ENCODE results near the gene COL28A1. TPM values are rescaled to one million over a fixed set of nuclear protein-coding genes. Genes with fewer than 3 reads are reported as not detected.

Gene COL28A1
- total RNA-seq: under 1 TPM in 1 of 2 donors, not detected in 1; 0.10 TPM
- 0 to 0.23 reads per million in 2 donors for total RNA-seq

- no peak for ATAC-seq
- H3K4me1 Mint-ChIP-seq: peaks cover 2% of the 10 kb centered on the region
- DNase-seq: no peak
- no peak within 1 kb of the TSS for H3K27ac Mint-ChIP-seq
- peaks cover 48% of the 10 kb centered on the region for H3K27me3 Mint-ChIP-seq
- no peak within 1 kb of the TSS for H3K4me3 Mint-ChIP-seq
- no peaks in the 10 kb centered on the region for H3K36me3 Mint-ChIP-seq (ENCODE audit: low read depth)
- no peaks in the 10 kb centered on the region for H3K9me3 ChIP-seq (ENCODE audit: control insufficient read depth, low read length, poor library complexity, severe bottlenecking)
These were observed at the start of gene COL28A1 for GRCh38 chr7:7535691-7536090. Gene COL28A1, minus strand, starts transcription at chr7:7535873. Its CDS starts 2,998 bp downstream, at chr7:7532875.

GRCh38 chr7:7584653-7585052 lies 49.0 kb upstream of the COL28A1 start:
- Mint-ChIP-seq H3K27ac (no peak overlapping the region), H3K4me3 (no peak overlapping the region), H3K36me3 (ENCODE audit: low read depth) (no peaks in the 10 kb centered on the region), H3K27me3 (no peaks in the 10 kb centered on the region), H3K4me1 (peaks cover 2% of the 10 kb centered on the region)
- no peak for DNase-seq
- no peak for ATAC-seq
- H3K9me3 ChIP-seq (ENCODE audit: control insufficient read depth, low read length, poor library complexity, severe bottlenecking): no peaks in the 10 kb centered on the region

DNA sequence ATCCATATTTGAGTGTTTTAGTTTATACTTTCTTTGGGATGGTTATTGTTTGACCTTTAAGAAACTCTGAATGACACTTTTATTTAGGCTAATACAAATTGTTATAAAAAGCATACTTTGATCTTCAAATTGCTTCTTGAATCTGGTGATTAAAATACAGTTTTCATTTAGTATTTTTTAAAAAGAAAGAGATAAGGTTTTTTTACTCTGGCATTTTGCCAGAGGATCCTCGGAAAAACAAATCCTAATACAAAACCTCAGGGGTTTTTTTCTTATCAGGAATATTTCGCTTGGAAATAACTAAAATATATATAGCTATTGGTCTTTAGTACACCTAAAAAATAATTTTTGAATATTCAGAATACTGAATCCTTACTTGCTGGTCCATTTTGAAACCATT lies 48.1 kb upstream of the COL28A1 start:
- ATAC-seq: no peak
- Mint-ChIP-seq H3K4me3 (no peak overlapping the region), H3K36me3 (ENCODE audit: low read depth) (no peaks in the 10 kb centered on the region), H3K4me1 (peaks cover 2% of the 10 kb centered on the region), H3K27ac (no peak overlapping the region), H3K27me3 (no peaks in the 10 kb centered on the region)
- DNase-seq: no peak
- H3K9me3 ChIP-seq (ENCODE audit: control insufficient read depth, low read length, poor library complexity, severe bottlenecking): no peaks in the 10 kb centered on the region

DNA sequence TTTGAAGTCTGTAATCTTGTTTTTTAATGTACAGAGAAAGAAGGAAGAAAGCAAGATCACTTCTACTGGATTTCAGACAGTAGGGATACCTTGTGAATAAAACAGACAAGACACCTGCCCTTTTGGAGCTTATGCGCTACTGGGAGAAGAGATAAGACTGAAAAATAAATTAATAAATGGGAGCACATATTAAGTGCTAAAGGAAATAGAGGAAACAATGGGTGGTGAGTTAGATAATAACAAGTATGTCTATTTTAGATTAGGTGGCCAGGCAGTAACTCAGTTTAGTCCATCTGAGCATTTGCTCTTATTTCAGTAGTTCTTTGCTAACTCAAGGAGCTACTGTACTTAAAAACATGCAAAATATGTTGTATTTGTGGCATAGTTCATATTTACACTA lies 46.9 kb upstream of the COL28A1 start:
- no peak for DNase-seq
- Mint-ChIP-seq H3K27ac (no peak overlapping the region), H3K27me3 (no peaks in the 10 kb centered on the region), H3K36me3 (ENCODE audit: low read depth) (no peaks in the 10 kb centered on the region), H3K4me1 (peaks cover 2% of the 10 kb centered on the region), H3K4me3 (no peak overlapping the region)
- ATAC-seq: no peak
- no peaks in the 10 kb centered on the region for H3K9me3 ChIP-seq (ENCODE audit: control insufficient read depth, low read length, poor library complexity, severe bottlenecking)

DNA sequence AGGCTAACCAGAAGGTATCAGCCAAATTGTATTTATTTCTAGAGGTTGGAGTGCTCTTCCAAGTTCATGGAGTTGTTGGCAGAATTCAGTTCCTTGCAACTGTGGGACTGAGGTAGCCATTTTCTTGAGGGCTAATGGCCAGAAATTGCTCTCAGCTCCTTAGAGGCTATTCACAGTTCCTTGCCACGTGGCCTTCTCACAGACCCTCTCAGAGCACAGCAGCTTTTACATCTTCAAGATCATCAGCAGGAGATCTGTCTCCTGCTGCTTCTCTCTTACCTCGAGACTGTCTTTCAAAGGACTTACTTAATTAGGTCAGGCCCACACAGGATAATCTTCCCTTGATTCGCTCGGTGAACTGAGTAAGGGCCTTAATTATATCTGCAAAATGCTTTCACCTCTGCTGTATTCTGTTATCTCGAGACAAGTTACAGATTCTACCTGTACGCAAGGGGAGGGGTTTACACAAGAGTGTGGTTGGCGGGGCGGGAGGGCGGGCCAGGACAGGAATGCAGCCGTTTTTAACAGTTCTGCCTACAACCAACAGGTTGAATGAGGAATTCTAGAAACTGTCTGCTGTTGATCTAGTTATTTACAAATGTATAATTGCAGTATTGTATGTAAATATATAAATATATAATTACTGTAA lies 46.0 kb upstream of the COL28A1 start:
- no peaks in the 10 kb centered on the region for H3K9me3 ChIP-seq (ENCODE audit: control insufficient read depth, low read length, poor library complexity, severe bottlenecking)
- no peak overlapping the region for H3K27ac Mint-ChIP-seq
- H3K4me1 Mint-ChIP-seq: peaks cover 2% of the 10 kb centered on the region
- ATAC-seq: no peak
- no peaks in the 10 kb centered on the region for H3K27me3 Mint-ChIP-seq
- no peak overlapping the region for H3K4me3 Mint-ChIP-seq
- no peak for DNase-seq
- H3K36me3 Mint-ChIP-seq (ENCODE audit: low read depth): no peaks in the 10 kb centered on the region

GRCh38 chr7:7579638-7580037 lies 44.0 kb upstream of the COL28A1 start:
- no peaks in the 10 kb centered on the region for H3K27me3 Mint-ChIP-seq
- peaks cover 4% of the 10 kb centered on the region for H3K4me1 Mint-ChIP-seq
- ATAC-seq: no peak
- H3K9me3 ChIP-seq (ENCODE audit: control insufficient read depth, low read length, poor library complexity, severe bottlenecking): no peaks in the 10 kb centered on the region
- no peak for DNase-seq
- H3K36me3 Mint-ChIP-seq (ENCODE audit: low read depth): no peaks in the 10 kb centered on the region
- H3K27ac Mint-ChIP-seq: no peak overlapping the region
- H3K4me3 Mint-ChIP-seq: no peak overlapping the region

DNA sequence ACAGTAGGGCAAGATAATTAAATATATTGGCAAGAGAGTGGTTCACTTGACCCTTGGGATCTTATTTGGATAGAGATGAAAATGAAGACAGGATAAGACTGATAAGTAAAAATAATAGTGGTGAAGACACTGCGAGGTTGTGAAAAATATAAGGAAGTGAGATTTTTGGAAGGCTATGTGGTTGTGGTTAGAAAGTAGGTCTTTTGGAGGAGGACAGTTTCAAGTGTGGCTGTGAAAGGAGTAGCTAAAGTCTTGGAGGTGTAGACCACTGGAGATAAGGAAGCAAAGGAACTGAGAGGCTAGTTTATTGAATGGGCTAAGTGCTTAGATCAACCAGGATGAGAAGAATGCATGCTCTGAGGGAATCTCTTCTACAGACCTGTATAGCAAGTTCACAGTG lies 42.2 kb upstream of the COL28A1 start:
- no peak overlapping the region for H3K27ac Mint-ChIP-seq
- H3K4me1 Mint-ChIP-seq: peaks cover 6% of the 10 kb centered on the region
- no peak for ATAC-seq
- no peaks in the 10 kb centered on the region for H3K36me3 Mint-ChIP-seq (ENCODE audit: low read depth)
- H3K9me3 ChIP-seq (ENCODE audit: control insufficient read depth, low read length, poor library complexity, severe bottlenecking): no peaks in the 10 kb centered on the region
- H3K27me3 Mint-ChIP-seq: no peaks in the 10 kb centered on the region
- H3K4me3 Mint-ChIP-seq: no peak overlapping the region
- no peak for DNase-seq

GRCh38 chr7:7576344-7576743 lies 40.7 kb upstream of the COL28A1 start:
- Mint-ChIP-seq H3K36me3 (ENCODE audit: low read depth) (no peaks in the 10 kb centered on the region), H3K27me3 (no peaks in the 10 kb centered on the region), H3K4me1 (peaks cover 4% of the 10 kb centered on the region), H3K27ac (no peak overlapping the region), H3K4me3 (no peak overlapping the region)
- H3K9me3 ChIP-seq (ENCODE audit: control insufficient read depth, low read length, poor library complexity, severe bottlenecking): no peaks in the 10 kb centered on the region
- ATAC-seq: no peak
- DNase-seq: no peak

GRCh38 chr7:7573701-7574100 lies 38.0 kb upstream of the COL28A1 start:
- H3K9me3 ChIP-seq (ENCODE audit: control insufficient read depth, low read length, poor library complexity, severe bottlenecking): no peaks in the 10 kb centered on the region
- H3K36me3 Mint-ChIP-seq (ENCODE audit: low read depth): peaks cover 8% of the 10 kb centered on the region
- H3K27me3 Mint-ChIP-seq: no peaks in the 10 kb centered on the region
- H3K4me3 Mint-ChIP-seq: no peak overlapping the region
- ATAC-seq (no peak), DNase-seq (no peak)
- peaks cover 26% of the 10 kb centered on the region for H3K4me1 Mint-ChIP-seq
- H3K27ac Mint-ChIP-seq: no peak overlapping the region

DNA sequence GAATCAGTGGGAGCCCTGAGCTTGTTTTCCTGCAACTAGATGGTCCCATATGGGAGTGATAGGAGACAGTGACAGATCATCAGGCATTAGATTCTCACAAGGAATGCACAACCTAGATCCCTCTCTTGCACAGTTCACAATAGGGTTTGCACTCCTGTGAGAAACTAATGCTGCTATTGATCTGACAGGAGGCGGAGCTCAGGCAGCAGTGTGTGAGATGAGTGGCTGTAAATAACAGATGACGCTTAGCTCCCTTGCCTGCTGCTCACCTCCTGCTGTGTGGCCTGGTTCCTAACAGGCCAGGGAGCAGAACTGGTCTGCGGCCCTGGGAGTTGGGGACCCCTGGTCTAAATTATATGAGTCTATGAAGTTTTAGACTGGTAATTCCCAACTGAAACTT lies 34.9 kb upstream of the COL28A1 start:
- H3K4me1 Mint-ChIP-seq: peaks cover 36% of the 10 kb centered on the region
- H3K27ac Mint-ChIP-seq: peak overlapping the region; percentile 97
- H3K9me3 ChIP-seq (ENCODE audit: control insufficient read depth, low read length, poor library complexity, severe bottlenecking): no peaks in the 10 kb centered on the region
- no peak for DNase-seq
- H3K4me3 Mint-ChIP-seq: no peak overlapping the region
- no peak for ATAC-seq
- no peaks in the 10 kb centered on the region for H3K27me3 Mint-ChIP-seq
- H3K36me3 Mint-ChIP-seq (ENCODE audit: low read depth): peaks cover 8% of the 10 kb centered on the region

- Mint-ChIP-seq H3K36me3 (ENCODE audit: low read depth) (peaks cover 8% of the 10 kb centered on the region), H3K4me3 (no peak overlapping the region), H3K27me3 (no peaks in the 10 kb centered on the region), H3K27ac (peak overlapping the region; percentile 97), H3K4me1 (peaks cover 36% of the 10 kb centered on the region)
- H3K9me3 ChIP-seq (ENCODE audit: control insufficient read depth, low read length, poor library complexity, severe bottlenecking): no peaks in the 10 kb centered on the region
- DNase-seq (no peak), ATAC-seq (no peak)
These were observed 33.9 kb upstream of the COL28A1 start for GRCh38 chr7:7569615-7570014.

- no peak for DNase-seq
- no peaks in the 10 kb centered on the region for H3K27me3 Mint-ChIP-seq
- no peaks in the 10 kb centered on the region for H3K9me3 ChIP-seq (ENCODE audit: control insufficient read depth, low read length, poor library complexity, severe bottlenecking)
- peak; percentile 26 for ATAC-seq
- peaks cover 36% of the 10 kb centered on the region for H3K4me1 Mint-ChIP-seq
- H3K36me3 Mint-ChIP-seq (ENCODE audit: low read depth): peaks cover 8% of the 10 kb centered on the region
- H3K4me3 Mint-ChIP-seq: no peak overlapping the region
- peak overlapping the region; percentile 97 for H3K27ac Mint-ChIP-seq
These were observed 33.4 kb upstream of the COL28A1 start for GRCh38 chr7:7569081-7569527.

DNA sequence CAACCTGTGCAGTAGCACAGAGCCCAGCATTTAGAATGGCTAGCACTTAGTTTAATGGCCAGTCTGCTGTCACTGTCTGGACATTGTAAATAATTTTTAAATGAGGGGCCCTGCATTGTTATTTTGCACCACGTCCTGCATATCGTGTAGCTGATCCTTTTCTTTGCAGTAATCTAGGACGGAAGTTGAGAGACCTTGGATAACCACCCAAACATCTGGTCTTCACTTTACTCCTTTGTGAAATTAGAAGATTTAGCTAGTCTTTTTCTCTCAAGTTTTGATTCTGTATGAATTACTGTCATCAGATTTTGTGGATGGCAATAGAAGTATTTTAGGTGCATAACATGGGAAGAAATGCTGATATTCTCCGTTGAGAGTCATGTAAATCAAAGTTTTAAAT lies 32.9 kb upstream of the COL28A1 start:
- peaks cover 8% of the 10 kb centered on the region for H3K36me3 Mint-ChIP-seq (ENCODE audit: low read depth)
- H3K4me3 Mint-ChIP-seq: no peak overlapping the region
- no peak for ATAC-seq

GRCh38 chr7:7567898-7568531 lies 32.3 kb upstream of the COL28A1 start:
- Mint-ChIP-seq H3K36me3 (ENCODE audit: low read depth) (peaks cover 8% of the 10 kb centered on the region), H3K27me3 (no peaks in the 10 kb centered on the region), H3K27ac (peak overlapping the region; percentile 97), H3K4me3 (no peak overlapping the region), H3K4me1 (peaks cover 34% of the 10 kb centered on the region)
- no peaks in the 10 kb centered on the region for H3K9me3 ChIP-seq (ENCODE audit: control insufficient read depth, low read length, poor library complexity, severe bottlenecking)
- DNase-seq: no peak
- no peak for ATAC-seq

More for the DNA sequence above, 32.9 kb upstream of the COL28A1 start:
- Mint-ChIP-seq H3K4me1 (peaks cover 35% of the 10 kb centered on the region), H3K27me3 (no peaks in the 10 kb centered on the region), H3K27ac (peak overlapping the region; percentile 97)
- no peaks in the 10 kb centered on the region for H3K9me3 ChIP-seq (ENCODE audit: control insufficient read depth, low read length, poor library complexity, severe bottlenecking)
- DNase-seq: no peak

Measured in T-helper 17 cell (primary cell).